GM18519 (cell line): ENCODE results near the gene SNN.
A peak's percentile ranks its signal among the peaks of the same experiment; 100 is the strongest.

Source experiments
- ATAC-seq: cut with Tn5 transposase; IDR thresholded peaks from one replicate; pipeline ENCODE4 v1.9.1; 2021; ENCODE audit warnings: mild to moderate bottlenecking, moderate library complexity; ENCODE audit not compliant: unreplicated experiment, low FRiP score

SNN gene

DNA sequence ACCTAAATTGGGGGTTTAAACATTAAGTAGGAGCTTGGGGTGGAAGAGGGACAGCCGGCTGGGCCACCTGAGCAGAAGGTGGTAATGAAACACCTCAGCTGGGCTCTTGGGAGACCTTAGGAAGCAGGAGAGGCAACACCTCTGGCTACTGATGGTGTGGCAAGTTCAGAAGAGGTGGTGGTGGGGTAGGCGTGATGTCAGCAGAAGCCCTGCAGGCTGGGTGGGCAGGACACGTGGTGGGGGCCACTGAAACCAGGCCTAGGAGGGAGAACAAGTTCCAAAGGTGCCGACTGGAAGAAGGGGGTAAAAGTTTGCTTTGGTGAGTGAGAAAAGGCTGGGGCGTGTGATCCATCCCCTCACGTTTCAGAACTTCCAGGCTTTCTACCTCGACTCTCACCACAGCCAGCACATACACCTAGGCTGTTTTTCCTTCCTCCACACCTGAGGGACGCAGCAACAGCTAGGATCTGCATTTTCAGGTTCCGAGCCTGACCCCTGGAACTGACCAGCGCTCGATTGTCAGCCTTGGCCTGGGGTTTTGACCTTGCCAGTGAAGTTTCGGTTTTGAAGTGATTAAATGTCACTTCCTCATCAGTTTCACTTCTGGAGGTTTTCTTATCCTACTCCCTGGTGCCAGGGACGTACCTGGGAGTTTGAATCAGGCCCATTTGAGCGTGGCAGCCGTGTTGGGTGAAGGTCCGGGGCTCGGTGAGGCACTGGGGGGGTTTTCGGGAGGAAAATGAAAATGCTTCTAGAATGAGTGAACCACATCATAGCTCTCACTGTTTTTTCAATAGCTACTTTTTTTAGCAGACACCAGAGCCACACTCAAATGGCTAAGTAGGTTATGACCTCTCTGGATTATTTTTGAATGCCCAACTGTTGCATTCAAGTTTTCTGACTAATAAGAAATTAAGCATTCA is 10.0 kb downstream of the SNN start:
- ATAC-seq: no peak

GRCh38 chr16:11679250-11679649 is 11.0 kb downstream of the SNN start:
- no peak for ATAC-seq

GRCh38 chr16:11679941-11680911 is 12.0 kb downstream of the SNN start:
- no peak for ATAC-seq

DNA sequence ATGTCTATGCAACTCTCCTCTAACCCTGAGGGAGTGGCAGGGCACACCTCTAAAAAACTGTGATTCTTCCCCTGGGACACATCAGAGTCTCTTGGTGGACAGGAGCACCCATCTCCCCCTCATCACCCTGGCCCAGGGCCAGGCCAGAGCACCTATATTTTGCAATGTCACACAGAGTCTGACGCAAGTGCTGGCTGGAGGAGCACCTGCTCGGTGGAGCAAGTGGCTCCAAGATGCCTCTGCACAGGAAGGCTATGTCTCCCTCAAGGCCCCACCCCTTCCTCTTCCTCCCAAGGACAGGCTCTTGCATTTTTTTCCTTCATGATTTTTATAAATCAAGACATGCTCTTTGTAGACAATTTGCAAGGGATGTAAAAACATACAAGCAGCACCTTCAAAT is 13.3 kb downstream of the SNN start:
- no peak for ATAC-seq

GRCh38 chr16:11681976-11682654 is 13.9 kb downstream of the SNN start:
- ATAC-seq: no peak

- ATAC-seq: no peak
Measured at GRCh38 chr16:11682655-11683096, 14.4 kb downstream of the SNN start.

DNA sequence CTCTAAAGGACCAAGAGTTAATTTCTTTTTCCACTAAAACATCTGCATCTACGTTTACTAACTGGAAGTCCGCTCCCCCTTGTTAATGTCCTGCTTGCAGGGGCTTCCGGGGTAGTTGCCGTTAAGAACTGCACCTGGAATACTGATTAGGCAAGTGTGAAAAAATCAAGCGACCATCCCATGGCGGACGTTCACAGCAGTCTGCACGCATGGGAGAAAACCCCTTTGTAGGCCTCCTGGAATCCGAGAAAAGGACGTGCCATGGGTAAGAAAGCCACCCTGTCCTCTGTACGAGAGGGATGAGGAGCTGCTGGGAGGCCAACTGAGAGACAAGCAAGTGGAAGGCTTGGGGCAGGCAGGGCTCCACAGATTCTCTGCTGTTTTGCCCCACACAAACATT is 14.9 kb downstream of the SNN start:
- no peak for ATAC-seq

- no peak for ATAC-seq
Measured at GRCh38 chr16:11684231-11685025, 16.2 kb downstream of the SNN start.

DNA sequence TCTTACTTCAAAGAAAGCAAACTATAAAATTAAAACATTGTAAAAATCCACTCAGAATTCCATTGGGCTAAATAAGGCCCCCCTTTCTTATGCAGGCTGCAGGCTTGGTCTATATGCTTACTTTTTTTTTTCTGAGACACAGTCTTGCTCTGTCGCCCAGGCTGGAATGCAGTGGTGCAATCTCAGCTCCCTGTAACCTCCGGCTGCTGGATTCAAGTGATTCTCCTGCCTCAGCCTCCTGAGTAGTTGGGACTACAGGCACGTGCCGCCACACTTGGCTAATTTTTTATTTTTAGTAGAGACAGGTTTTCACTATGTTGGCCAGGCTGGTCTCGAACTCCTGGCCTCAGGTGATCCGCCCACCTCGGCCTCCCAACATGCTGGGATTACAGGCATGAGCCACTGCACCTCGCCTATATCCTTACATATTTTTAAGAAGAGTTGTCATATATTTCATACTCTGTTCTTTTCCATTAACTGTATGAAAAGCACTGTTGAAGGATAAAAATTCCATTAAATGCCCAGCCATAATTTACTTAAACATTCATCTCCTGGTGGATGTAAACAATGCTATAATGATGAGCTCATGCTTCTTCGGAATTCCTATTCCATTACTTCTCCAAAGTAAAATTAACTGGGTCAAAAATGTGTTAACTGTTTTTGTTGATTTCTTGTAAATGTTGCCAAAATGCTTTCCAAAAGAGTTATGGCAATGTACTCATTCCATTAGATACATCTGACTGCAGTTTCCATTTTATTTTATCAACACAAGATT is 17.8 kb downstream of the SNN start:
- ATAC-seq: no peak

GRCh38 chr16:11686713-11687380 is 18.6 kb downstream of the SNN start:
- ATAC-seq: no peak

- no peak for ATAC-seq
Measured at GRCh38 chr16:11687601-11688519, 19.6 kb downstream of the SNN start.

- no peak for ATAC-seq
Measured at GRCh38 chr16:11688520-11688886, 20.2 kb downstream of the SNN start.

GRCh38 chr16:11689031-11689840 is 21.0 kb downstream of the SNN start:
- ATAC-seq: peak; percentile 62

- ATAC-seq: no peak
Measured at GRCh38 chr16:11691235-11691634, 23.0 kb downstream of the SNN start.

DNA sequence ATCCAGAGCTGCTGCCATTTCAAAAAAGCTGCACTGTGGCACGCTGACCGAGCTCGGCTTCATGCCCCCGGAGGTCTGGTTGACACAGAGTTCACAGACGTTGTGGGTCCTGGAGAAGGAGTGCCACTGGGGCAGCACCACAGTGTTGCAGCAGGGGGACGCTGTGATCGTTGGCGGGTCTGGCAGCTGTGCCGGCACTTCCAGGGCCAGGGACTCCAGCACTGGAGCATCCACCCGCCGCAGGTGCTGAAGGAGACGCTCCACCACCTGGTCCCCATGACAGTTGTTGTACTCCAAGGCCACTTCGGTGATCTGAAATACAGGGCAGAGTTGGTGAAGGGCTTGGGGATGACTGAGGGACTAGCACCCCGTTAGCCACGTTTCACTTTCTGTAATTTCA is 23.5 kb downstream of the SNN start:
- ATAC-seq: no peak

DNA sequence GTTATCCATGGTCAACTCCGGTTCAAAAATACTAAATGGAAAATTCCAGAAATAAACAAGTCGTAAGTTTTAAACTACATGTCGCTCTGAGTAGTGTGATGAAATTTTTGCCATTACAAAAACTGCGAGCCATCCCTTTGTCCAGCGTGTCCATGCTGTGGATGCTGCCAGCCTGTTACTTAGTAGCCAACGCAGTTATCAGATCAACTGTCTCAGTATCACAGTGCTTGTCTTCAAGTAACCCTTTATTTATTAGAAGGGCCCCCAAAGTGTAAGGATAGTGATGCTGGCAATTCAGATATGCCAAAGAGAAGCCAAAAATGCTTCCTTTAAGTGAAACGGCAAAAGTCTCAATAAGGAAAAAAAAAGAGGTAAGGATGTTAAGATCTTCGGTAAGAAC is 23.9 kb downstream of the SNN start:
- no peak for ATAC-seq

DNA sequence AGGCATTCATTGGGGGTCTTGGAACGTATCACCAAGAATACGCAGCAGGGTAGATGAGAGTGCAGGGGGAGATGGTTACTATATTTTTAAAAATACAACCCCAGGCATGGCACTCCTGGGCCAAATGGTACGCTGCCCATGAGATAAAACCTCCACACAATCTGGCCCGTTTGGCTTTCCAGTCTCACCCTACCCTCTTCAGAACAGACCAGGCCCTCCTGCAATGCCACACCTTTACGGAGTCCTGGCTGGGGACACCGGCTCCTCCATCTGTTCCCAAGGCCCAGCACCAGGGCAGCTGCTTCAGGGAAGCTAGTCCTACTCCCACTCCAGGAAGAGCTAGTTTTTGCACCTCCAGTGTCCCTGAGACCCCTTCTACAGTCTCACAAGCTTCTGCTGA is 24.4 kb downstream of the SNN start:
- no peak for ATAC-seq
